G401 (cell line): ENCODE data around the gene CCDC86. TPM values are rescaled to one million over a fixed set of nuclear protein-coding genes. Genes with fewer than 3 reads are reported as not detected.

Experiments used
- DNase-seq: peaks from one replicate; pipeline ENCODE4 v3.0.0-alpha.2; 2015; ENCODE audit warnings: low spot score
- in situ Hi-C: cut with HindIII; loops from 2 replicates; pipeline ENCODE4 v1.10.0; 2016; ENCODE audit warnings: low sequenced_read_pairs, mixed read lengths
- total RNA-seq: library from RNA; depleted of rRNA; stranded (reverse); fragments of >200 nt; shearing (Covaris generic); gene quantifications from 2 replicates; pipeline ENCODE4 v1.2.3, GENCODE V29; 2014

CCDC86 gene
- total RNA-seq, 1 experiment from 2014 or later, result 16.3 TPM

DNA sequence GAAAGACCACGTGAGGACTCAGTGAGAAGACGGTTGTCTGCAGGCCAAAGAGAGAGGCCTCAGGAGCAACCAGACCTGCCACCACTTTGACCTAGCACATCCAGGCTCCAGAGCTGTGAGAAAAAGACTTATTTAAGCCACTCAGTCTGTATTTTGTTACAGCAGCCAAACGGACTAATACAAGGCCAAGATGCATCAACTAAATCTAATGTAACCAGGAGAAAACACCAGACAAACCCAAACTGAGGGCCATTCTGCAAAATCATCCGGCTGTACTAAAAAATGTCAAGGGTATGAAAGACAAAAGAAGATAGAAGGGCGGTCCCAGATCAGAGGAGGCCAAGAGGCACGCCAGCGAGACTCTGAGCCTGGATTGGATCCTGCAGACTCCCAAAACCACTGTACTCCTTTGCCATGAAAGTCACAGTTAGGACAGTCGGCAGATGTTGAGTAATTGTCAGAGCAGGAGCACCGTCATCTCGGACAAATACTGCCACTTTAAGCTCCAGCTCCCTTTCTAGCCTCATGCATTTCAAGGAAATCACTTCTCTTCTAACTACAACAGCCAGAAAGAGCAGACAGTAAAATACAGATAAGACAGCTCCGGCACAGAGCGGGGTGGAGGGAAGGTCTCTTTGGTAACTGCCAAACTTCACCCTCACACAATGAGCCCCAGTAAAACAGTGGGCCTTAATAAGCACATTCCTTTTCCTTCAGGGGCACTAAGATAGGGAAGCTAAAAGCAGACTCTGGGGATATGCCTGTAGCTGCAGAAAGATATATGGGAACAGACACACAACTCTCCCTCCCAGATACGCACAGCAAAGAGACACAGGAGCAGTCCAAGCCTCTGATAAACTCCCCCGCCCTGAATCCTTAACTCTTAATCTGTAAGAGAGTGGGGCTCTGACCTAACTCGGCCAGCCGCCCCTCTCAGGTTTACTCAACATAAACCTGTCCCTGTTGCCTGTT, 21.9 kb downstream of the CCDC86 start:
- no peak for DNase-seq

DNA sequence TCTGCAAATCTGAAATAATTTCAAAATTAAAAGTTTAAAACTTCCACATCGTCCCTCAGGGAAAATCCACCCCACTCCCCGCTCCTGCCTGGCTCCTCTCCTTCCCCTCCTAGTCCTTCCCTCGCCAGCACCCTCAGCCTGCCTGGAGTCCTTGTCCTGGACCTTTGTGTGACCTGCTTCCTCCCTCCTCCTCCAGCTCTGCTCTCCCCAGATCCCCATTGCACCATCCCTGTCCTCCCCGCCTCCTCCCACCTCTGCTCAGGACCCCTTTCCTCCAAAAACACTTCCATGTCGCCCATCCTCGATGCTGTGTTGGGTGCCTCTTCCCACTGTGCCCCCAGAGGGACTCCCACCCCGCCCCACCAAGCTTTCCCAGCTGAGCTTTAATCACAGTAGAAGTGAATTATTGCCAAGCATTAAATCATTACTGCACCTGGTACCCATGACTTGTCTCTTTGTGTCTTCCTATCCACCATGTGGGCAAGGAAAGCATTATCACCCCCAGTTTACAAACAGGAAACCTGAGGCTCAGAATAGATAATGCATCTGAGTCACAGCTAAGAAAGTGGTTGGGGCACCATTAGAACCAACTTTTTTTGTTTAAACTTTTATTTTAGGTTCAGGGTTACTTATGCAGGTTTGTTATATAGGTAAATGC, 23.1 kb downstream of the CCDC86 start:
- no peak for DNase-seq
- in situ Hi-C loops, result no loop called here

More for the DNA sequence above, 21.9 kb downstream of the CCDC86 start:
- in situ Hi-C loops, result no loop called here

DNA sequence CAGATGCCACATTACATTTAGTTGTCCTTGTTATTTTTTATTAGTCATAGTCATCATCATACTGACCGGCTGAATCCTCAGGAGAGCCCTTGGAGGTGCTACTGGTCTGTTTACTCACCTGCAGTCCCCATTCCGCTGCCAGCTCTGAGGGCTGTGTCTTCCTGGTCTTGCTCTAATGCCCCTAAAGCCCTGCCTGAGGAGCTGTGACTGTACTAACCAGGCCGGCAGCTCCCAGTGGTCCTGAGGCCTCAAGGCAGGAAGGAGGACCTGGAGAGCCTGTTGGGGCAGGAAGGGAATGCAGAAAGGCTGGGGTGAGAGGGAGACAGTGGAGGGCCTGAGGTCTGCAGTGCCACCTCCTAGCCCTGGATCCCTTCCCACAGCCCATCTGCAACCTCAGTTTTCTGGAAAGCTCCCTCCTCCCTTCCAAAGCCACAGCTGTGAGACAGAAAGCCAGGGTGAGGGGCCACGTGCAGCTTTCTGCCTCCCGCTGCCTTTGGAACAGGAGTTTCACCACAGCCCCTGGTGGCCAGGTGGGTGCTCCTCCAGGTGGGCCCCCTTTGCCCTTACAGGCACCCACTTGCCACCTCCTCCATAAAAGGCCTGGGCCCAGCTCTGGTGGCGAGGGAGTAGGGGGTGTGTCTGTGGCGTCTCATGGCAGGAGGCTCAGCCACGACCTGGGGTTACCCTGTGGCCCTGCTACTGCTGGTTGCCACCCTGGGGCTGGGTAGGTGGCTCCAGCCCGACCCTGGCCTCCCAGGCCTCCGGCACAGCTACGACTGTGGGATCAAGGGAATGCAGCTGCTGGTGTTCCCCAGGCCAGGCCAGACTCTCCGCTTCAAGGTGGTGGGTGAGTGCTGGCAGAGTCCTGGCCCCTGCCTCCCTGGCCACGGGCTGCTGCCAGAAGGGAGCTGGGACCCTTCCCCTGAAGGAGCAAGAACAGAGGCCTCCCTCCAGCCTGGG, 25.3 kb downstream of the CCDC86 start, which contains the start of gene ZP1:
TSS of gene ZP1 (plus strand) at position 632 of the 960 bp plus-strand sequence. CDS start at position 652, 20 bp downstream.
- in situ Hi-C loops, result no loop called here
- no peak for DNase-seq

GRCh38 chr11:60867871-60868681, 26.2 kb downstream of the CCDC86 start:
- DNase-seq, result no peak
- in situ Hi-C loops, result no loop called here

DNA sequence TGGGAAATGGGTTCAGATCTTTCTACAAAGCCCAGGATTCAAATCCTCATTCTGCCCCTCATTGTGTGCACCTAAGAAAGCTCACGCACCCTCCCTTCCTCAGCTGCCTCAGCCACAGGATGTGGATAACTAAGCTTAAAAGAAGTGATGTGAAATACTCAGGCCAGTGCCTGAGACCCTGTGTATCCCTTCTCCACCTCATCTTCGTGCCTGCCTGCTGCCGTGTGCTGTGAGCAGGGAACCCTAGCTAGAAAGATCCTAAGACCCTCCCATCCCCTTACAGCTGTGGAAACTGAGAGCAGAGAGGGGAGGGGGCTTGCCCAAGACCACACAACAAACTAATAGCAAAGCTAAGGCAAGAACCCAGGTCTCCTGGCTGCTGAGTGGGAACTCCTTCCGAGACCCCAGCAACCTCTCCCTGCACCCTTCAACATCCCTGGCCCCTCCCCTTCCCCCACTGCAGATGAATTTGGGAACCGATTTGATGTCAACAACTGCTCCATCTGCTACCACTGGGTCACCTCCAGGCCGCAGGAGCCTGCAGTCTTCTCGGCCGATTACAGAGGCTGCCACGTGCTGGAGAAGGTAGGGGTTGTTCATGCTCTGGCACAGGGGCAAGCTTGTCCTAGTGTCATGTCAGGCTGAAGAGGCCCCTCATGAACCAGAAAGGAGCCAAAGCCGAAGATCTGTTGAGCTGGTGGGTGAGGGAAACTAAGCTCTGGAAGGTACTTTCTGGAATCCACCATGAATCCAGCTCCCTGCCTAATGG, 27.0 kb downstream of the CCDC86 start:
- DNase-seq, result no peak
- in situ Hi-C loops, result no loop called here

GRCh38 chr11:60869451-60869825, 27.5 kb downstream of the CCDC86 start:
- no peak for DNase-seq
- in situ Hi-C loops, result no loop called here

DNA sequence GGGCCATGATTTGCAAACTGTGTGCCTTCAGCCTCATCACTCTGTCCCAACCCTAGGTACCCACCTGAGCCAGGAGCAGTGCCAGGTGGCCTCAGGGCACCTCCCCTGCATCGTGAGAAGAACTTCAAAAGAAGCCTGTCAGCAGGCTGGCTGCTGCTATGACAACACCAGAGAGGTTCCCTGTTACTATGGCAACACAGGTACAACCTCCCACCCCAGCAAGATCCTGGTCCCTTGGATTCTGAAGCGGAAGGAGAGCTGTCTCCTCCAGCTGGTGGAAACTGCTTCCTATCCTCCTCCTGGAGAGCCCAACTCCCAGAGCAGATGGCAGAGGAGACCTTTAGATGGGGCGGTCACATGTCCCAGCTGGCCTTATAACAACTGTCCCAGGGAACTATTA, 28.4 kb downstream of the CCDC86 start:
- in situ Hi-C loops, result no loop called here
- DNase-seq, result peak; percentile 70

DNA sequence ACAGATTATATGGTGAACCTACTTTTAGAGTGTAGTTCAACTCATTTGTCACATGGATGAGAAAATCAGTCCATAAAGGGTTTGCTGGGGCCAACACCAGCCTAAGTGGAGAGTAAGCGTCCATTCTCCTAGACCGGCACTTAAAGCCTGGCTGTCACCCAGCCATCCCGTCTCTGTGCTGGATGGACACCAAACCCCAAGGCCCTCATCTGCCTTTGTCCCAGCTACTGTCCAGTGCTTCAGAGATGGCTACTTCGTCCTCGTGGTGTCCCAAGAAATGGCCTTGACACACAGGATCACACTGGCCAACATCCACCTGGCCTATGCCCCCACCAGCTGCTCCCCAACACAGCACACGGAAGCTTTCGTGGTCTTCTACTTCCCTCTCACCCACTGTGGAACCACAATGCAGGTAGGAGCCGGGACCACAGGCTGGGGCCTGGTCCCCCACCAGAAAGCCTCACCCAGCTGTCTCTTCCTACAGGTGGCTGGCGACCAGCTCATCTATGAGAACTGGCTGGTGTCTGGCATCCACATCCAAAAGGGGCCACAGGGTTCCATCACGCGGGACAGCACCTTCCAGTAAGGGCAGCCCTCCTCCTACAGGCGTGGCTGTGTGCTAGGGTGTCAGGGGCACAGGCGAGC, 28.9 kb downstream of the CCDC86 start:
- DNase-seq, result no peak
- in situ Hi-C loops, result no loop called here

DNA sequence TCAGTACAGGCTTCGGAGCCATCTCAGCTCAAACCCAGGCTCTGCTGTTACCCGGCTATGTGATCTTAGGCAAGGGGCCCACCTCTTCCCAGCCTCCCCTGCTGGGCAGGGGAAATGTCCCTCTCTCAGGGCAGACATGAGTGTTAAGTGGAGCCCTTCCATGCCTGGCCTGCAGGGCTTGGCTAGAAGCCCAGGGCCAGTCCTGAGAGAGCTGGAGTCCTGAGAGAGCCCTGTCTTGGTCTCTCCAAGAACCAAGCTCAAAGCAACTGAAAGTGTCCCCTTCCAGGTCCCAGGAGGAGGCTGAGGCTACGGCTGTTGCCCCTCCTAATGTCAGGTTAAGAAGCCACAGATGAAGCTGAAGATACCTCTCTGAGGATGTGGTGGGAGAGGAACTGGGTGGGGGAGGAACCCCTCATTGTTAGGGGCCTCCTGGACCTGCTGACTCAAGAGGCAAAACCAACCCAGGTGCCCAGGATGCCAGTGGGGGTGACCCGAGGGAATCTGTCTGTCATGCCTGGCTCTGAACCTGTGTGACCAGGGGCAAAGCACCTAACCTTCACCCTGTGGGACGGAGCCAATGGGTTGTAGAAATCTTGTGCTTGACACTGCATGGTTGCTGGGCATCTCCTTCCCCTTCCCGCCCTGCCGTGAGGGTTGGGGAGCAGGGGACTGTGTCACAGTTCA, 29.6 kb downstream of the CCDC86 start:
- no peak for DNase-seq
- in situ Hi-C loops, result no loop called here

DNA sequence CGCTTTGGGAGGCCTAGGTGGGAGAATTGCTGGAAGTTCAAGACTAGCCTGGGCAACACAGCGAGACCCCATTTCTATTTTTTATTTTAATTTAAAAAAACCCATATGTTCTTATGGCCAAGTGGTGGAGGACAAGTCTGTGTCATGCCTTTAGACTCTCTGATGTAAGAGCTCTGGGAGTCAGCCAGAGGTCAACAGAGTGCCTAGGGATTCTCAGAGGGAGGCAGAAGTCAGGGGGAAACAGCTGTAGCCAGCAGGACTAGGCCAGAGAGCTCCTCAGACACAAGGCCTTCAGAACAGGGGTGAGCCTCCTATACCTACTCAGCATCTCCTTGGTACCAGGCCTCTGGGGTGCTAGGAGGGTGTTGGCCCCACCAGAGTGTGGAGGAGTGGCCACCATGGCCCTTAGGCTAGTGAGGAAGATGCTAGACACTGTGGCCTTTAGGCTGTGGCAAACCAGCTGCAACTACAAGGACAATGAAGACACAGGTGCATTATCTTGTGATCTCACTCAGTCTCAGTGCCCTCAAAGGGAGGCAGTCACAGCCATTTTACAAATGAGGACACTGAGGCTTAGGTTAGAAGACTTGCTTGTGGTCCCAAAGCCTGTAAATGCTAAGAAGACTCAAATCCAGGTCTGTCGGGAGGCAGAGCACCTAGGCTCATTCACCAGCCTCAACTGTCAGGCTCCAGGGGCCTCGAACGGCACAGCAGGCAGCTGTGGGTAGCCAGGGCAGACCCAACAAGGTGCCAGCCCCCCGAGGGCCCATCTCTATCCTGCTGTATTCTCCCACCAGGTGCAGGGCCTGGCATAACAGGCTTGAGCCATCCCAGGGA, 30.4 kb downstream of the CCDC86 start:
- in situ Hi-C loops, result no loop called here
- no peak for DNase-seq

DNA sequence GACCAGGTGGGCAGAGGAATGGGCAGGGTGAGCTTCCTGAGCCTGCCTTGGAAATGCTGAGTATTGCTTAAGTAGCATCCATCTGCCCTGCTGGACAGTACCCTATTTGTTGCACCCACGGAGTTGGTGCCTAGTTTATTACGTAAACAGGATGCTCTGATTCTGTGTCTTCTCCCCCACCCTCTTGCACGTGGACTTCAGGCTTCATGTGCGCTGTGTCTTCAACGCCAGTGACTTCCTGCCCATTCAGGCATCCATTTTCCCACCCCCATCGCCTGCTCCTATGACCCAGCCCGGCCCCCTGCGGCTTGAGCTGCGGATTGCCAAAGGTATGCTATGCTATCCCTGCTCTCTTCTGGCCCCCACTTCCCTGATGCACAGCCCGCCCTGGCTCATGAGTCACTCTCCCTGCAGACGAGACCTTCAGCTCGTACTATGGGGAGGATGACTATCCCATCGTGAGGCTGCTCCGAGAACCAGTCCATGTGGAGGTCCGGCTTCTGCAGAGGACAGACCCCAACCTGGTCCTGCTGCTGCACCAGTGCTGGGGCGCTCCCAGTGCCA, 31.1 kb downstream of the CCDC86 start:
- in situ Hi-C loops, result no loop called here
- DNase-seq, result peak; percentile 72

- DNase-seq, result no peak
- in situ Hi-C loops, result no loop called here
These were observed 31.6 kb downstream of the CCDC86 start for GRCh38 chr11:60873533-60873932.

DNA sequence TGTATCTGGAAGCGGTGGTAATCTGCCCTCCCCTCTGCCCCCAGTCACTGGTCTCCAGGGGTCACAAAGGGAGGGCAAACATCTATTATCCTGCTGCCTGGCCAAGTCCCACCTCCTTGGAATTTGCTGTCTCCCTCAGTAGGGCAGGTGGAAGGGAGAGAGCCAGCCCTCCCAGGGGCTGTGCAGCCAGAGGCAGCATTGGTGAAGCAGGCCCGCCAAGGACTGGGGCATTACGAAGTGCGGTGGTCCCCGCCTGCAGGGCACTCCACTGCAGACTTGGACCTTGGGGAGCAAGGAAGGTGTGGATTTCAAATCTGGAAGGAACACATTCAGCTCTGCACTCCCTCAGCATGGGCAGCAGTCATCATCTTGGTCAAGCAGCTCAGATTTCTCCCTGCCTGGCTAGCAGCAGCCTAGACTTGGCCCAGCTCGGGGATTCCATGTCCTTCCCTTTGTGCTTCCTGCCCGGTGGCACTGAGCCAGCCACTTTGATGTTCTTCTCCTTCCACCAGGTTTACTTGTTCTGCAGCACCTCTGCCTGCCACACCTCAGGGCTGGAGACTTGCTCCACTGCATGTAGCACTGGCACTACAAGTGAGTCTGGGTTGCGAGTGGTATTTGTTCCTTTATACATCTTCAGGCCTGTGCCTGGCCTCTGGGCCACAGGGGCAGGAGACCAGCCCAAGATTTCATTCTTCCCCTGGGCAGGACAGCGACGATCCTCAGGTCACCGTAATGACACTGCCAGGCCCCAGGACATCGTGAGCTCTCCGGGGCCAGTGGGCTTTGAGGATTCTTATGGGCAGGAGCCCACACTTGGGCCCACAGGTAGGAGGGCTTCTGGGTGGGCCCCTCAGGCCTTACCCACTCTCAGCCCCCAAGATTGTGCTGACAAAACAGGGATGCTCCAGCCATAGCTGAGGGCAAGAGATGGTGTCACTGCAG, 32.8 kb downstream of the CCDC86 start:
- no peak for DNase-seq
- in situ Hi-C loops, result no loop called here

- in situ Hi-C loops, result no loop called here
- no peak for DNase-seq
These were observed 33.7 kb downstream of the CCDC86 start for GRCh38 chr11:60875366-60876167.
